Activated CD4-positive, alpha-beta T cell treated with anti-CD3 and anti-CD28 coated beads, Interleukin-2, amount 10 ng/mL, durations not matched to agents 24 days and 14 days (primary cell): ENCODE measurements around the gene STRA6. TPM values are rescaled to one million over a fixed set of nuclear protein-coding genes. Genes with fewer than 3 reads are reported as not detected.
"Not testable (repeated sequence)": the region's sequence is repeated elsewhere in the genome, so short reads cannot be mapped to it uniquely, and the experiment has no call there.

Source experiments
- DNase-seq: peaks from one replicate; pipeline ENCODE4 v3.0.0; 2022
- H3K27ac Mint-ChIP-seq: one replicate; pipeline ENCODE4 v1.8.0; 2022; ENCODE audit warnings: mild to moderate bottlenecking, mixed read lengths
- H3K27me3 Mint-ChIP-seq: one replicate; pipeline ENCODE4 v1.8.0; 2022; ENCODE audit warnings: mixed read lengths
- H3K36me3 Mint-ChIP-seq: one replicate; pipeline ENCODE4 v1.8.0; 2022; ENCODE audit warnings: low read depth, mild to moderate bottlenecking, mixed read lengths
- H3K4me1 Mint-ChIP-seq: one replicate; pipeline ENCODE4 v1.8.0; 2021; ENCODE audit warnings: mixed read lengths
- H3K4me3 Mint-ChIP-seq: one replicate; pipeline ENCODE4 v1.8.0; 2022; ENCODE audit warnings: mild to moderate bottlenecking, moderate library complexity, mixed read lengths
- H3K9me3 Mint-ChIP-seq: one replicate; pipeline ENCODE4 v1.8.0; 2021; ENCODE audit warnings: mixed read lengths
- intact Hi-C: fragments of 100-400 bp; cut with micrococcal nuclease; formaldehyde crosslinking; loops from one replicate; pipeline ENCODE4 v1.15.1; 2023
- total RNA-seq: library from RNA; stranded (reverse); gene quantifications from 2 replicates; pipeline ENCODE4 v1.2.3, GENCODE V29; 2022

The STRA6 gene
- total RNA-seq, 1 donor from 2014 or later, result not detected

- intact Hi-C loops, result no loop called here
- no peak for DNase-seq
- Mint-ChIP-seq H3K27ac (no peak overlapping the region), H3K36me3 (no peaks in the 10 kb centered on the region), H3K27me3 (no peaks in the 10 kb centered on the region), H3K9me3 (no peaks in the 10 kb centered on the region), H3K4me1 (no peaks in the 10 kb centered on the region), H3K4me3 (no peak overlapping the region)
Measured at GRCh38 chr15:74175271-74176191, 27.1 kb downstream of the STRA6 start.

DNA sequence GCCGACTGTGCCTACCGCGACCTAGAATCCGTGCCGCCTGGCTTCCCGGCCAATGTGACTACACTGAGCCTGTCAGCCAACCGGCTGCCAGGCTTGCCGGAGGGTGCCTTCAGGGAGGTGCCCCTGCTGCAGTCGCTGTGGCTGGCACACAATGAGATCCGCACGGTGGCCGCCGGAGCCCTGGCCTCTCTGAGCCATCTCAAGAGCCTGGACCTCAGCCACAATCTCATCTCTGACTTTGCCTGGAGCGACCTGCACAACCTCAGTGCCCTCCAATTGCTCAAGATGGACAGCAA, 27.7 kb downstream of the STRA6 start:
- no peak overlapping the region for H3K4me3 Mint-ChIP-seq
- H3K36me3 Mint-ChIP-seq, result no peaks in the 10 kb centered on the region
- no peaks in the 10 kb centered on the region for H3K4me1 Mint-ChIP-seq
- no peak overlapping the region for H3K27ac Mint-ChIP-seq
- H3K9me3 Mint-ChIP-seq, result no peaks in the 10 kb centered on the region
- intact Hi-C loops, result no loop called here
- DNase-seq, result no peak
- no peaks in the 10 kb centered on the region for H3K27me3 Mint-ChIP-seq

- Mint-ChIP-seq H3K4me1 (no peaks in the 10 kb centered on the region), H3K27ac (no peak overlapping the region), H3K36me3 (no peaks in the 10 kb centered on the region), H3K9me3 (no peaks in the 10 kb centered on the region), H3K27me3 (no peaks in the 10 kb centered on the region), H3K4me3 (no peak overlapping the region)
- intact Hi-C loops, result no loop called here
- DNase-seq, result no peak
Measured at GRCh38 chr15:74174219-74174957, 28.2 kb downstream of the STRA6 start.

GRCh38 chr15:74173380-74174218, 29.0 kb downstream of the STRA6 start, which contains the start of gene ISLR:
Gene ISLR, plus strand, starts transcription at chr15:74173710. Its CDS starts 1,149 bp downstream, at chr15:74174859.
- DNase-seq, result no peak
- Mint-ChIP-seq H3K27ac (no peak within 1 kb of the TSS), H3K36me3 (no peaks in the 10 kb centered on the region), H3K9me3 (no peaks in the 10 kb centered on the region), H3K4me1 (no peaks in the 10 kb centered on the region), H3K4me3 (no peak within 1 kb of the TSS), H3K27me3 (no peaks in the 10 kb centered on the region)
- intact Hi-C loops, result no loop called here

GRCh38 chr15:74172701-74173379, 29.7 kb downstream of the STRA6 start:
- no peaks in the 10 kb centered on the region for H3K4me1 Mint-ChIP-seq
- intact Hi-C loops, result no loop called here
- H3K9me3 Mint-ChIP-seq, result no peaks in the 10 kb centered on the region
- H3K36me3 Mint-ChIP-seq, result no peaks in the 10 kb centered on the region
- no peak overlapping the region for H3K4me3 Mint-ChIP-seq
- H3K27ac Mint-ChIP-seq, result no peak overlapping the region
- no peaks in the 10 kb centered on the region for H3K27me3 Mint-ChIP-seq
- no peak for DNase-seq

- intact Hi-C loops, result no loop called here
- Mint-ChIP-seq H3K4me1 (no peaks in the 10 kb centered on the region), H3K4me3 (no peak overlapping the region), H3K9me3 (no peaks in the 10 kb centered on the region), H3K27me3 (no peaks in the 10 kb centered on the region), H3K36me3 (no peaks in the 10 kb centered on the region), H3K27ac (no peak overlapping the region)
- no peak for DNase-seq
Measured at GRCh38 chr15:74171965-74172541, 30.5 kb downstream of the STRA6 start.

DNA sequence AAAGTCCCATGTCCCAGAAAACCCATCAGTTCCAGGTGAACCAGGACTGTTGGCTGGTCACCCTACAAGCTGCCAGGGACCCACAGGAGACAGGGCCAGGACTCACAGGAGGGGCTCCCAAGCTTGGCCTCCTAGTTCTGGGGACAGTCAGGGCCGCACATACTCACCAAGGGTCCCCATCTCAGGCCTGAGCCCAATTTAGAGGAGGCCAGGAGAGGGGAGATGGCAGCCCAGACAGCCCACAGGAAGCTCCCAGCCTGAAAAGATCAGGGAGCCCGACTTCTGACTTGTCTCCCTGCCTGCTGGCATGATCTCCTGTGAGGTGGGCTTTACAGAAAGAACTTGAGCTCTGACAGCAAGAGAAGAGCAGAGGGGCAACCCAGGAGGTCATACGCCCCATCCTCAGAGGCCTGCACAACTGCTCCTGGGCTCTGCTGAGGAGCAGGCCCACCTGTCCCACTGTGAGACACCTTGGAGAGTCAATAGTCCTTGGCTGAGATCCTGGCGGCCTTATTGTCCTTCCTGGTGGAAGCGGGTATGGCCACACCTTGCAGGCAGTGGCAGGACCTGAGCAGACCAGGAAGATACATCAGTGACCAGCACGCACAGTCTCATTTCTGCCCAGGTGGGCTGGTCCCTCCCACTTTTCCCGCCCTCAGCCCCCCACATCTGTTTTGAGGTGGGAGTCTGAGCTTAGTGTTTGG, 31.6 kb downstream of the STRA6 start:
- no peaks in the 10 kb centered on the region for H3K4me1 Mint-ChIP-seq
- no peaks in the 10 kb centered on the region for H3K27me3 Mint-ChIP-seq
- intact Hi-C loops, result no loop called here
- H3K27ac Mint-ChIP-seq, result no peak overlapping the region
- no peak overlapping the region for H3K4me3 Mint-ChIP-seq
- H3K9me3 Mint-ChIP-seq, result no peaks in the 10 kb centered on the region
- no peak for DNase-seq
- H3K36me3 Mint-ChIP-seq, result no peaks in the 10 kb centered on the region

GRCh38 chr15:74170071-74170844, 32.3 kb downstream of the STRA6 start:
- no peaks in the 10 kb centered on the region for H3K36me3 Mint-ChIP-seq
- H3K27ac Mint-ChIP-seq, result no peak overlapping the region

GRCh38 chr15:74168711-74169126, 33.9 kb downstream of the STRA6 start:
- intact Hi-C loops, result no loop called here
- H3K36me3 Mint-ChIP-seq, result no peaks in the 10 kb centered on the region
- no peaks in the 10 kb centered on the region for H3K9me3 Mint-ChIP-seq
- peaks cover 13% of the 10 kb centered on the region for H3K27me3 Mint-ChIP-seq
- H3K27ac Mint-ChIP-seq, result no peak overlapping the region
- no peak overlapping the region for H3K4me3 Mint-ChIP-seq
- no peaks in the 10 kb centered on the region for H3K4me1 Mint-ChIP-seq
- no peak for DNase-seq

More at GRCh38 chr15:74170071-74170844, 32.3 kb downstream of the STRA6 start:
- Mint-ChIP-seq H3K4me1 (no peaks in the 10 kb centered on the region), H3K4me3 (no peak overlapping the region), H3K9me3 (no peaks in the 10 kb centered on the region), H3K27me3 (peaks cover 4% of the 10 kb centered on the region)
- intact Hi-C loops, result no loop called here
- no peak for DNase-seq

DNA sequence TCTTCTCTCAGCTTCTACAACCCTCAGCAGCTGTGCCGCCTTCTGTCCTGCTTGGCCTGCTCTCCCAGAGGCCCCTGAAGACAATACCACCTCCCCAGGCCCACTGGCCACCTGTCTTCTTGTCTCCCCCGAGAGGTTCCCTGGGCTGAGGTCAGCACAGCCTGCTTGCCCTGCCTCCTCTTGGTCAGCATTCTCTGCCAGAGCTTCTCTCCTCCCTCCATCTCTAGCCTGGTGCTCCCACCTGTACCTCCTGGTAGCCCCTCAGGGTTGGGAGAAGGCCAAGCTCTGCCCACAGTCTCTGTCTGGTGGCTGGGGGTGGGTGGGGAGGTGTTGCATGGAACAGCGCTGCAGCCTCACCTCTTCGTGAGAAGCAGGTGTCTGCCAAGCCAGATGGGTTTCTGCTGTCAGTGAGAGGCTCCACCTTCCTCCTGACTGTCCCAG, 34.7 kb downstream of the STRA6 start:
- no peaks in the 10 kb centered on the region for H3K9me3 Mint-ChIP-seq
- DNase-seq, result no peak
- H3K27me3 Mint-ChIP-seq, result peaks cover 15% of the 10 kb centered on the region
- no peaks in the 10 kb centered on the region for H3K36me3 Mint-ChIP-seq
- intact Hi-C loops, result no loop called here
- H3K4me1 Mint-ChIP-seq, result no peaks in the 10 kb centered on the region
- no peak overlapping the region for H3K27ac Mint-ChIP-seq
- no peak overlapping the region for H3K4me3 Mint-ChIP-seq

DNA sequence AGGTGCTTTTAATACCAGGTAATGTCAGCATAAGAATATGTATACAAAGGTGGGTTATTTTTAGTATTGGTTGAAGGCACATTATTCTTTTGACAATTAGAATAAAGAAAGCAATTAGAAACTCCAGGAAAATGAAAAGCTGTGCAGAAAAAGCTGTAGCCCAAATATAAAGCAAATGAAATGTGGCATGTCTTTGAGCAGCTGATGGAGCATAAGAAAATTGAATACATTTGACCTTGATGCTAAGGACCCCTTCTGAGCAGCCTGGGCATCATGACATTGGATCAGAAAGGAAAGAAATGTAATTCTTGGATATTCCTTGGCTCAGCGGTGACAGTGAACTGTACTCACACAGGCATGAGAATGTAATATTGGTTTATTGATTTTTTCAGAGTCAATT, 37.1 kb downstream of the STRA6 start:
- peaks cover 18% of the 10 kb centered on the region for H3K27me3 Mint-ChIP-seq
- no peaks in the 10 kb centered on the region for H3K9me3 Mint-ChIP-seq
- no peak overlapping the region for H3K4me3 Mint-ChIP-seq
- DNase-seq, result no peak
- no peaks in the 10 kb centered on the region for H3K36me3 Mint-ChIP-seq
- intact Hi-C loops, result no loop called here
- H3K4me1 Mint-ChIP-seq, result no peaks in the 10 kb centered on the region
- no peak overlapping the region for H3K27ac Mint-ChIP-seq

- H3K27ac Mint-ChIP-seq, intact Hi-C loops, DNase-seq, H3K4me3 Mint-ChIP-seq, H3K9me3 Mint-ChIP-seq, H3K36me3 Mint-ChIP-seq: not testable (repeated sequence)
- H3K4me1 Mint-ChIP-seq, result peaks cover 20% of the 10 kb centered on the region
- H3K27me3 Mint-ChIP-seq, result peaks cover 18% of the 10 kb centered on the region
Measured at GRCh38 chr15:74162195-74162536, 40.4 kb downstream of the STRA6 start.
